ENCODE results near the gene SCAI. TPM values are rescaled to one million over a fixed set of nuclear protein-coding genes. Genes with fewer than 3 reads are reported as not detected.
"Not testable (repeated sequence)": the region's sequence is repeated elsewhere in the genome, so short reads cannot be mapped to it uniquely, and the experiment has no call there.

The SCAI gene
- total RNA-seq, 6 experiments from 2014 or later = 4.7 to 7.2 (median 5.6) TPM

- no peak for TF ChIP-seq CTCF (IDR thresholded peaks at IDR 0.05)
- Mint-ChIP-seq H3K4me1 (ENCODE audit: low read depth) (no peaks in the 10 kb centered on the region; the same call in 1 of the 2 replicates), H3K9me3 (no peaks in the 10 kb centered on the region), H3K27ac (no peak overlapping the region), H3K27me3 (ENCODE audit: insufficient read depth) (no peaks in the 10 kb centered on the region), H3K4me3 (no peak overlapping the region), H3K36me3 (ENCODE audit: low read depth) (peaks cover 5% of the 10 kb centered on the region)
- no peak for DNase-seq
These were observed 171.0 kb downstream of the SCAI start for GRCh38 chr9:124972241-124972770.

GRCh38 chr9:124969401-124969800 is 173.9 kb downstream of the SCAI start:
- Mint-ChIP-seq H3K4me3 (no peak overlapping the region), H3K9me3 (no peaks in the 10 kb centered on the region)

GRCh38 chr9:124968238-124968637 is 175.1 kb downstream of the SCAI start:
- peaks cover 9% of the 10 kb centered on the region; the same call in 1 of the 2 replicates for H3K4me1 Mint-ChIP-seq (ENCODE audit: low read depth)
- no peaks in the 10 kb centered on the region for H3K9me3 Mint-ChIP-seq
- no peak overlapping the region for H3K27ac Mint-ChIP-seq
- H3K36me3 Mint-ChIP-seq (ENCODE audit: low read depth) = no peaks in the 10 kb centered on the region
- no peak for TF ChIP-seq CTCF (IDR thresholded peaks at IDR 0.05)
- H3K4me3 Mint-ChIP-seq = no peak overlapping the region
- DNase-seq = no peak
- no peaks in the 10 kb centered on the region for H3K27me3 Mint-ChIP-seq (ENCODE audit: insufficient read depth)

More at GRCh38 chr9:124969401-124969800, 173.9 kb downstream of the SCAI start:
- Mint-ChIP-seq H3K4me1 (ENCODE audit: low read depth) (peaks cover 9% of the 10 kb centered on the region; the same call in 1 of the 2 replicates), H3K27me3 (ENCODE audit: insufficient read depth) (no peaks in the 10 kb centered on the region), H3K36me3 (ENCODE audit: low read depth) (peaks cover 5% of the 10 kb centered on the region), H3K27ac (no peak overlapping the region)
- no peak for TF ChIP-seq CTCF (IDR thresholded peaks at IDR 0.05)
- no peak for DNase-seq

- not testable (repeated sequence) for DNase-seq; H3K9me3 Mint-ChIP-seq; H3K4me3 Mint-ChIP-seq; H3K27ac Mint-ChIP-seq; H3K4me1 Mint-ChIP-seq (ENCODE audit: low read depth); H3K27me3 Mint-ChIP-seq (ENCODE audit: insufficient read depth); H3K36me3 Mint-ChIP-seq (ENCODE audit: low read depth)
These were observed 177.4 kb downstream of the SCAI start for GRCh38 chr9:124965775-124966568.

- TF ChIP-seq CTCF (IDR thresholded peaks at IDR 0.05) = no peak
- Mint-ChIP-seq H3K36me3 (ENCODE audit: low read depth) (no peaks in the 10 kb centered on the region), H3K27me3 (ENCODE audit: insufficient read depth) (no peaks in the 10 kb centered on the region; the same call in 1 of the 2 replicates), H3K27ac (no peak overlapping the region), H3K4me1 (ENCODE audit: low read depth) (peaks cover 19% of the 10 kb centered on the region), H3K9me3 (no peaks in the 10 kb centered on the region), H3K4me3 (no peak overlapping the region)
- no peak for DNase-seq
These were observed 178.7 kb downstream of the SCAI start for GRCh38 chr9:124964604-124965003.

- Mint-ChIP-seq H3K4me1 (ENCODE audit: low read depth) (peaks cover 20% of the 10 kb centered on the region), H3K4me3 (no peak overlapping the region), H3K36me3 (ENCODE audit: low read depth) (no peaks in the 10 kb centered on the region), H3K27me3 (ENCODE audit: insufficient read depth) (no peaks in the 10 kb centered on the region; the same call in 1 of the 2 replicates), H3K9me3 (no peaks in the 10 kb centered on the region), H3K27ac (no peak overlapping the region)
- no peak for TF ChIP-seq CTCF (IDR thresholded peaks at IDR 0.05)
- no peak for DNase-seq
These were observed 179.3 kb downstream of the SCAI start for GRCh38 chr9:124964056-124964455.
